HFF-Myc (cell line): ENCODE measurements around the gene ORMDL1.
"Not testable (repeated sequence)": the region's sequence is repeated elsewhere in the genome, so short reads cannot be mapped to it uniquely, and the experiment has no call there.

Experiments used
- DNase-seq: peaks from one replicate; pipeline ENCODE4 v3.0.0-alpha.2; 2011; ENCODE audit warnings: low read depth; ENCODE audit errors: extremely low read depth
- H3K4me3 ChIP-seq: replicated peaks from 2 replicates; pipeline ENCODE4 v1.5.1; 2011; ENCODE audit warnings: low read depth, mild to moderate bottlenecking, control low read depth, low read length
- TF ChIP-seq, protein P1 (sequence below): IDR thresholded peaks from 2 replicates; pipeline ENCODE4 v1.5.1; 2012; ENCODE audit warnings: mild to moderate bottlenecking, low read depth, low read length, control low read depth; ENCODE audit errors: missing control alignments

Gene ORMDL1

DNA sequence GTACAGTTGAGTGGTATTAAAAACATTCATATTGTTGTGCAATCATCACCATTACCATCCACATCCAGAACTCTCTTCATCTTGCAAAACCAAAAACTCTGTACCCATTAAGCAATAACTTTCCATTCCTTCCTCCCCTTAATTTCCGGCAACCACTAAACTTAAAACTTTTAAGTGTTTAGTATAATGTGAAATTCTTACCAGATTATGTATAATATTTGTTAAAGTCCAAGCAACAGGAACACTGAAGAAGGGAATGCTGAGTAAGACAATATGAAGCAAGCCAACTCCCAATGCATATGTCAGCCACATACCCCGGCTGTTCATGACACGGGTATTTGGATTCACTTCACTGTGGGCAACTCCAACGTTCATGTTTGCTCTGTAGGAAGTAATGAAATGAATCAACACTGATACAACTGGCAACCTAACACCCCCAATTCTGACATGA is 1.9 kb downstream of the ORMDL1 start:
- DNase-seq = no peak
- TF ChIP-seq, protein P1, sequence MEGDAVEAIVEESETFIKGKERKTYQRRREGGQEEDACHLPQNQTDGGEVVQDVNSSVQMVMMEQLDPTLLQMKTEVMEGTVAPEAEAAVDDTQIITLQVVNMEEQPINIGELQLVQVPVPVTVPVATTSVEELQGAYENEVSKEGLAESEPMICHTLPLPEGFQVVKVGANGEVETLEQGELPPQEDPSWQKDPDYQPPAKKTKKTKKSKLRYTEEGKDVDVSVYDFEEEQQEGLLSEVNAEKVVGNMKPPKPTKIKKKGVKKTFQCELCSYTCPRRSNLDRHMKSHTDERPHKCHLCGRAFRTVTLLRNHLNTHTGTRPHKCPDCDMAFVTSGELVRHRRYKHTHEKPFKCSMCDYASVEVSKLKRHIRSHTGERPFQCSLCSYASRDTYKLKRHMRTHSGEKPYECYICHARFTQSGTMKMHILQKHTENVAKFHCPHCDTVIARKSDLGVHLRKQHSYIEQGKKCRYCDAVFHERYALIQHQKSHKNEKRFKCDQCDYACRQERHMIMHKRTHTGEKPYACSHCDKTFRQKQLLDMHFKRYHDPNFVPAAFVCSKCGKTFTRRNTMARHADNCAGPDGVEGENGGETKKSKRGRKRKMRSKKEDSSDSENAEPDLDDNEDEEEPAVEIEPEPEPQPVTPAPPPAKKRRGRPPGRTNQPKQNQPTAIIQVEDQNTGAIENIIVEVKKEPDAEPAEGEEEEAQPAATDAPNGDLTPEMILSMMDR = no peak
- H3K4me3 ChIP-seq = peak overlapping the region; percentile 54

DNA sequence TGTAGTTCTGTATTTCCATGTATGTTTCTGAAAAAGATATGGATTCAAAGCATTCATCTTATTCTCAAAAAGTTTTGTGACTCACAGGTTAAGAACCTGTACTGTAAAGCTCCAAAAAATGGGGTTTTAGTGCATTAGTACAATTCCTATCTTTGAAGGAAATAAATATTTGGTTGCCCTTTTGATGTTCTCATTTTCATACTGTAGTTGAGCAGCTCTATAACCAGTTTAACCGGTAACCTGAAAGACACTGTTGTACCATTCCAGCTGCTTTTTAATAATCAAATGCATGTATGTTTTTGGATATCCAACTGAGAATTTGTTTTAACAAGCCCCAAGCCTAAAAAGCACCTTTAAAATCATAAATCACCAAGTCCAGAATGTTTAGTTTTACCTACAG is 11.9 kb downstream of the ORMDL1 start:
- TF ChIP-seq, protein P1 = no peak
- no peak for DNase-seq

DNA sequence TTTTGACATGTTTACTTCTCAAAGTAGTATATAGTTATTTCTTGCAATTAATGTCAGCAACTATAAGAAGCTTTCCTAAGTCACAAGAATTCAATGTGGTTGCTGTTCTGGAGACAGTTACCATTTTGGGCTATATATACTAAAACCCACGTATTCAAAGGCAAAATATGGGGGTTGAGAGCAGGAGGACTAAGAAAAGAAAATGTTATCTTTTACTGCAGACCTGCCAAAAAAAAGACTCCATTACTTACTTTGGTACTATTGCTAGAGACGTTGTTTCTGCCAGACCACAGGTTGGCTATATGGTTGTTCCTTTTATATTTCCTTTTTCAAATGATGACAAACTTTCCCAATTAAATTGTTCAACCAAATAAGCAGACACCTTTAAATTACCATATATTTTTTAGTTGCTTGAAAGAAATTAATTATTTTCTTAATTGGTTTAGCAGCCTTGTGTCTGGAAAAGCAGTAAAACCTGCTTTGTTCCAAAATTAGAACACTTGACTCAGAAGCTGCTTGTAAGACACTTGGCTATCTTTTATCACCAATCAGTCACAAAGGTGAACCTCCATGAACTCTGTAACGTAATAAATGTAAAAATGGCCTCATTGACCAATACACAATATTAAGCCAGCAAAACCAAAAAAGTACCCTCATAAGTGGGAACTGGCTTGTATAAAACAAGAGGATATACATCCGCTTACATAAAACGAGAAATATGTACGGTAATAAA is 13.4 kb downstream of the ORMDL1 start:
- no peak overlapping the region for H3K4me3 ChIP-seq
- no peak for DNase-seq
- TF ChIP-seq, protein P1 = no peak

More for the DNA sequence above, 11.9 kb downstream of the ORMDL1 start:
- H3K4me3 ChIP-seq = no peak overlapping the region

DNA sequence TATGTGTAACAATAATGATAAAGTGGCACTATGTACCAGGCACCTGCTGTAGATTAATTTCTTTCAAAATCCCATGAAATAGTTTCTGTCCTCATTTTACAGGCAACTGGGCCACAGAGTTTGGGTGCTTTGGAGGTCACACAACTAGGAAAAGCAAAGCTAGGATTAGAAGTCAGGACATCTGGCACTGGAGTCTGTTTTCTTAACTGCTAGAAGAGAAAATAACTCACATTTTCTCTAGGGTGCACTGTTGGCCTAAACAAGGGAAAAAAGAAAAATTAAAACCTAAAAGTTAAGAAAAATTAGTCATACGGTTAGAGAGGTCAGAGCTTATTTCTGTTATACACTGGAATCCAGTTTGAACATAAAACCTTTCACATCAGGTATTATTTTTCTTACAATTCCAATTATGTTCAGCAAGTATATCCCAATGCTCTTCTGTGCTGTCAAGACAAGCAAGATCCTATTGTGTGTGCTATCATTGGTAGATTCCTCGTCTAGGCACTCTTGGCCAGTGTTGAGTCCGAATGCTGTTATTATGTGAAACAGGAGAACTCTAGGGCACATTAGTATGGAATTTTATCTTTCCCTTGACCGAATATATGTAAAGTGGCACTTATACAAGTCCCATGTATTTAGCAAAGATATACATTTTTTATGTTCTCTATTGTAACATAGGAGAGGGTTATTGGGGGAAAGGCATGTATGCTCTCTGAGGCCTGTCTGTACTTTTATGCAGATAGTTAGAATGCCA is 20.1 kb downstream of the ORMDL1 start:
- H3K4me3 ChIP-seq = no peak overlapping the region; the same call in 1 of the 2 replicates
- DNase-seq = no peak
- TF ChIP-seq, protein P1 = no peak

DNA sequence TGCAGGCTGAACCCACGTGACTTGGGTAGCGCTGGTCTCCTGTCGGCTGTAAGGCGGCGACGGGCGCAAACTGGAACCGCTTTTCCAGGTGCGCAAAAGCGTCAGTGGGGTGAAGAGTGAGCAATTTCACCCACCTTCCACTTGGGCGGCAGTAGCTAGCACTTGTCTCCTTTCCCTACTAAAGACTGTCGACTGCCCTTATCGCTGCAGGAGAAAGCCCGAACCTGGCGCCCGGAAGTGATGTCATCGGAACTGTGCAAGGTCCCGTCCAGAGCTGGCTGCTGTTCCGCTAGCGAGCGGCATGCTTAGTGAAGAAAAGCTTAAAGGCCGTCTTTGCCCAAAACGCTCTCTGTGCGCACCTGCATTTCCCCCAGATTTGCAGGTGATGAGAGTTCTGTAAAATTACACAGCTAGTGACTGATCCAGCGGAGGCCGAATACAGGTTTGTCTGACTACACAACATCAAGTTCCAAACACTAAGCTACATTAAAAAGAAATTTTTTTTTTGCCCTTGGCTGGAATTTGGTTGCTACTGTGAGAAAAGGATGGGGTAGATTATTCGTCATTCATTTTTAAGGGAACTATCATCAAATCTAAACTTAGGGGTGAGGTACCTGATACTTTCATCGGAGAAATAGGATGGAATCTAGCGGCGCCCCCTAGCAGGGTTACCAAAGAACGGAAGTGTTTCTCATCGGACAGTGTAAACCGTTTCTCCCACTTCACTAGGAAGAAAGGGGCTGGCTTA is 21.4 kb downstream of the ORMDL1 start, which contains the start of gene OSGEPL1:
TSS of gene OSGEPL1 (minus strand) at position 242 of the 748 bp plus-strand sequence. CDS start 1,152 bp downstream, outside the sequence.
- TF ChIP-seq, protein P1 = peak; percentile 66
- peak; percentile 84 for DNase-seq
- H3K4me3 ChIP-seq = peak within 1 kb of the TSS; percentile 87

DNA sequence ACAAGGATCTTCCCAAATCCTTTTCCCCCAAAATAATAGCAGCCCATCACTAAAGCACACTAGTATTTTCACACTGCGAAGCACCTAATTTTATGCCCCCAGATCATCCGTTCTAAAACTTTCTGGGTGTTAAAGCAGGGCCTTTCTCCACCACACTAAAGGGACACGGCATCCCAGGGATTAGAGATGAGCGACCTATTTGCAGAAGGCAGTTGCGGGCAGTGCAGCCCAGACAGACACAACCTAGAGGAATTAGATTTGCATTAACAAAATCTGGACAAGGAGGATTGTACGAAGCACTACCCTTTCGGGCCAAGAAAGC is 21.9 kb downstream of the ORMDL1 start:
- H3K4me3 ChIP-seq = peak overlapping the region; percentile 87
- TF ChIP-seq, protein P1 = no peak
- DNase-seq = no peak

DNA sequence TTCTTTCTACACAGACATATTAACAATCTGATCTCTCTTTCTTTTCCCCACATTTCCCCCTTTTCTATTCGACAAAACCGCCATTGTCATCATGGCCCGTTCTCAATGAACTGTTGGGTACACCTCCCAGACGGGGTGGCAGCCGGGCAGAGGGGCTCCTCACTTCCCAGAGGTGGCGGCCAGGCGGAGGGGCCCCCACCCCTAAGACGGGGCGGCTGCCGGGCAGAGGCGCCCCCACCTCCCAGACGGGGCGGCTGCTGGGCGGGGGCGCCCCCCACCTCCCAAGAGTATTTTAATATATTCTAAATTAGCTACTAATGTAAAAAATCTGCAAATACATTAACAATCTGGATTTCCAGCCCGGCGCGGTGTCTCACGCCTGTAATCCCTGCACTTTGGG is 24.0 kb downstream of the ORMDL1 start:
- not testable (repeated sequence) for DNase-seq, H3K4me3 ChIP-seq
